ENCODE results near the gene CHD3.
"Not testable (repeated sequence)": the region's sequence is repeated elsewhere in the genome, so short reads cannot be mapped to it uniquely, and the experiment has no call there.

CHD3 gene

GRCh38 chr17:7850701-7851437, 37.7 kb upstream of the CHD3 start:
- DNase-seq = no peak

- DNase-seq = peak; percentile 81
Measured at GRCh38 chr17:7851438-7852261, 36.9 kb upstream of the CHD3 start.

- no peak for DNase-seq
Measured at GRCh38 chr17:7852262-7852670, 36.3 kb upstream of the CHD3 start.

- no peak for DNase-seq
Measured at GRCh38 chr17:7852919-7853690, 35.5 kb upstream of the CHD3 start.

GRCh38 chr17:7853691-7854038, 34.9 kb upstream of the CHD3 start:
- DNase-seq = no peak

- DNase-seq = no peak
Measured at GRCh38 chr17:7854078-7854777, 34.4 kb upstream of the CHD3 start.

GRCh38 chr17:7854851-7855659, 33.5 kb upstream of the CHD3 start, which contains the start of gene TMEM88:
TSS of gene TMEM88 (plus strand) at chr17:7855066. CDS start at chr17:7855075, 9 bp downstream.
- no peak for DNase-seq

GRCh38 chr17:7855660-7856010, 33.0 kb upstream of the CHD3 start:
- no peak for DNase-seq

- DNase-seq = no peak
Measured at GRCh38 chr17:7856011-7856810, 32.4 kb upstream of the CHD3 start.

GRCh38 chr17:7856811-7857712, 31.5 kb upstream of the CHD3 start, which contains the start of gene NAA38:
TSS of gene NAA38 (minus strand) at chr17:7857559. CDS start at chr17:7857463, 96 bp downstream.
- peak; percentile 100 for DNase-seq

GRCh38 chr17:7857713-7858521, 30.7 kb upstream of the CHD3 start, which contains the start of gene CYB5D1:
TSS of gene CYB5D1 (plus strand) at chr17:7858003. CDS start at chr17:7858135, 132 bp downstream.
- peak; percentile 93 for DNase-seq

- peak; percentile 42 for DNase-seq
Measured at GRCh38 chr17:7858522-7858810, 30.1 kb upstream of the CHD3 start.

GRCh38 chr17:7859028-7859427, 29.6 kb upstream of the CHD3 start:
- DNase-seq = no peak

- peak; percentile 73 for DNase-seq
Measured at GRCh38 chr17:7862692-7863437, 25.7 kb upstream of the CHD3 start.

GRCh38 chr17:7864384-7864783, 24.2 kb upstream of the CHD3 start:
- DNase-seq = not testable (repeated sequence)

- no peak for DNase-seq
Measured at GRCh38 chr17:7864995-7865650, 23.5 kb upstream of the CHD3 start.

- no peak for DNase-seq
Measured at GRCh38 chr17:7867881-7868329, 20.7 kb upstream of the CHD3 start.

- DNase-seq = no peak
Measured at GRCh38 chr17:7873051-7873450, 15.5 kb upstream of the CHD3 start.

Data from fibroblast of upper back skin (primary cell).